Renal cortical epithelial cell (primary cell): ENCODE data around the gene TCN2. TPM values are rescaled to one million over a fixed set of nuclear protein-coding genes. Genes with fewer than 3 reads are reported as not detected.
A peak's percentile ranks its signal among the peaks of the same experiment; 100 is the strongest.
"Not testable (repeated sequence)": the region's sequence is repeated elsewhere in the genome, so short reads cannot be mapped to it uniquely, and the experiment has no call there.

Experiments used
- DNase-seq: peaks from one replicate; pipeline ENCODE4 v3.0.0-alpha.2; 2011; ENCODE audit warnings: low read depth
- total RNA-seq: library from RNA; depleted of rRNA; stranded (reverse); fragments of >200 nt; gene quantifications from 2 replicates; pipeline ENCODE4 v1.2.3, GENCODE V29; 2014

TCN2 gene
- 9.2 and 26.0 TPM in 2 replicates for total RNA-seq

GRCh38 chr22:30606455-30607299, at the start of gene TCN2:
Gene TCN2 (plus strand): TSS chr22:30607174. CDS start chr22:30607332, 158 bp downstream.
- peak; percentile 94 for DNase-seq

GRCh38 chr22:30557243-30557642, 49.7 kb upstream of the TCN2 start:
- no peak for DNase-seq

- no peak for DNase-seq
Observed at GRCh38 chr22:30559889-30560288, 47.1 kb upstream of the TCN2 start.

GRCh38 chr22:30560643-30561202, 46.3 kb upstream of the TCN2 start:
- DNase-seq: not testable (repeated sequence)

- no peak for DNase-seq
Observed at GRCh38 chr22:30561402-30562189, 45.4 kb upstream of the TCN2 start.

GRCh38 chr22:30562366-30562765, 44.6 kb upstream of the TCN2 start:
- peak; percentile 79 for DNase-seq

- DNase-seq: no peak
Observed at GRCh38 chr22:30564045-30564760, 42.8 kb upstream of the TCN2 start.

- DNase-seq: no peak
Observed at GRCh38 chr22:30564761-30565119, 42.2 kb upstream of the TCN2 start.

- no peak for DNase-seq
Observed at GRCh38 chr22:30565341-30565740, 41.6 kb upstream of the TCN2 start.

GRCh38 chr22:30566125-30566524, 40.8 kb upstream of the TCN2 start:
- peak; percentile 70 for DNase-seq

- not testable (repeated sequence) for DNase-seq
Observed at GRCh38 chr22:30567277-30567676, 39.7 kb upstream of the TCN2 start.

- no peak for DNase-seq
Observed at GRCh38 chr22:30568137-30568805, 38.7 kb upstream of the TCN2 start.

GRCh38 chr22:30569674-30570202, 37.2 kb upstream of the TCN2 start:
- DNase-seq: no peak

GRCh38 chr22:30572210-30572609, 34.8 kb upstream of the TCN2 start:
- no peak for DNase-seq

GRCh38 chr22:30572840-30573593, 34.0 kb upstream of the TCN2 start:
- DNase-seq: peak; percentile 67

GRCh38 chr22:30573594-30574094, 33.3 kb upstream of the TCN2 start:
- no peak for DNase-seq

GRCh38 chr22:30574095-30574981, 32.6 kb upstream of the TCN2 start, which contains the start of gene GAL3ST1:
Gene GAL3ST1 (minus strand): TSS chr22:30574665. CDS start chr22:30557392, 17,273 bp downstream.
- peak; percentile 56 for DNase-seq

GRCh38 chr22:30574997-30575671, 31.8 kb upstream of the TCN2 start:
- no peak for DNase-seq
